Heart right ventricle (tissue), 16 donors: ENCODE measurements around the gene SPAG5. TPM values are rescaled to one million over a fixed set of nuclear protein-coding genes. Genes with fewer than 3 reads are reported as not detected.

Experiments used
- ATAC-seq, 8 donors: fragments of 200-7000 bp; cut with Tn5 transposase; one replicate each; pipeline ENCODE4 v1.9.1; 2020; ENCODE audit warnings: mild to moderate bottlenecking in 8 of 8, moderate library complexity in 8 of 8, moderate number of reproducible peaks in 1 of 8
- DNase-seq, 2 donors: peaks; one replicate each; pipeline ENCODE4 v3.0.0-alpha.2; 2020
- H3K27ac ChIP-seq, 10 donors: fragments of 200-600 bp; sonication (generic) in 2 of 10; one replicate each; pipeline versions ENCODE4 v1.5.0 to v1.8.0; 2020 to 2022; ENCODE audit warnings: mild to moderate bottlenecking in 3 of 10
- H3K27me3 ChIP-seq, 7 donors: fragments of 200-600 bp; one replicate each; pipeline ENCODE4 v1.8.0; 2021 to 2022; ENCODE audit warnings: mild to moderate bottlenecking in 2 of 7
- H3K36me3 ChIP-seq, 9 donors: fragments of 200-600 bp; sonication (generic) in 1 of 9; one replicate each; pipeline versions ENCODE4 v1.5.0 to v1.8.0; 2020 to 2022; ENCODE audit warnings: mild to moderate bottlenecking in 2 of 9
- H3K4me1 ChIP-seq, 9 donors: fragments of 200-600 bp; sonication (generic) in 1 of 9; one replicate each; pipeline versions ENCODE4 v1.5.0 to v1.8.0; 2020 to 2022; ENCODE audit warnings: mild to moderate bottlenecking in 4 of 9
- H3K4me3 ChIP-seq, 10 donors: fragments of 200-600 bp; sonication (generic) in 2 of 10; one replicate each; pipeline versions ENCODE4 v1.5.0 to v1.8.0; 2020 to 2022; ENCODE audit warnings: mild to moderate bottlenecking in 7 of 10, moderate library complexity in 2 of 10
- H3K9me3 ChIP-seq, 11 donors: fragments of 200-600 bp in 10 of 11; sonication (generic) in 2 of 11; one replicate each; pipeline versions ENCODE4 v1.5.0 to v1.8.0; 2013 to 2022; ENCODE audit warnings: mild to moderate bottlenecking in 2 of 11, control low read depth in 1 of 11, moderate library complexity in 1 of 11
- CTCF ChIP-seq, 9 donors: fragments of 200-600 bp; sonication (generic) in 2 of 9; IDR thresholded peaks; one replicate each; pipeline versions ENCODE4 v1.5.0 to v1.8.0; 2021 to 2022; ENCODE audit warnings: antibody characterized with exemption in 9 of 9, mild to moderate bottlenecking in 5 of 9, moderate library complexity in 1 of 9
- WGBS, 2 donors: extraction: QIAGEN DNeasy Blood & Tissue Kit; methylation state at CpG; one replicate each; pipeline ENCODE4 v1.1.7; 2013; ENCODE audit warnings: inconsistent platforms in 1 of 2; 5-methylcytosine and 5-hydroxymethylcytosine counted together
- intact Hi-C, 10 donors: fragments of 100-400 bp; cut with DNase I; formaldehyde crosslinking; loops; one replicate each; pipeline versions ENCODE4 v1.11.1 to v1.14.2; 2022
- polyA plus RNA-seq, 2 donors: library from polyadenylated mRNA; stranded (reverse); fragments of 200-250 nt; gene quantifications; one replicate each; pipeline ENCODE4 v1.2.3, GENCODE V29; 2013
- total RNA-seq, 10 donors: library from RNA; stranded (reverse); fragmentation: NEBNext Ultra II Directional in 3 of 10; extraction: Animal tissue kit (Norgen Biotek cat#: 25700) in 3 of 10; gene quantifications; one replicate each; pipeline versions ENCODE4 v1.2.1 to v1.2.4, GENCODE V29; 2021 to 2023
- donor health status: Arrhythmogenic right ventricular cardiomyopathy.
- donor health status: ischemic (EF 13 %, LVEDD 7.1; RV severe dilation, severe dysfunction).
- donor health status: healthy with polysubstance abuse.
- donor health status: DM: no; HTN: yes; CAD: no.
- donor health status: DM: no; HTN: no; CAD: no.
- donor health status: ischemic (EF 25% LVEDD 6.9; RV normal size, moderate dysfunction).
- donor health status: ischemic (EF 25% LVEDD 5.7; RV mildly dilated, moderate dysfunction).
- donor health status: healthy.
- donor health status: DM: yes; HTN: yes; CAD: no.
- donor health status: Ischemic cardiomyopathy.
- donor health status: ischemic (EF 35%, LVEDD 5.7; RV mildly dilated, moderate dysfunction).
- donor health status: nonischemic (EF 11% LVEDD 7.7; RV severe dilation, severe dysfunction).
- donor health status: DM: yes; HTN: yes; CAD: no.
- donor health status: PGD.
- donor health status: ischemic (EF 29% LVEDD 5.4; RV normal size, mild dysfunction).
- donor health status: nonischemic (EF 23%, LVEDD 6.1; RV moderate dilation, normal function).

SPAG5 gene
- total and polyA plus RNA-seq, 12 donors, result 0.55 to 6.5 (median 1.2) TPM

- Histone ChIP-seq H3K9me3 (no peaks in the 10 kb centered on the region), H3K27ac (no peak overlapping the region), H3K36me3 (no peaks in the 10 kb centered on the region), H3K27me3 (peaks cover 0 to 12% (median 4%) of the 10 kb centered on the region in 7 donors), H3K4me1 (no peaks in the 10 kb centered on the region), H3K4me3 (no peak overlapping the region)
- WGBS, 2 donors, result 79 to 84% methylated on average over 11 of the region's 11 CpGs
- intact Hi-C loops, result loop anchor here in 2 of 10 donors (5.0 kb wide), 1 partner anchor 38 kb away; no protein-coding TSS in a partner anchor
- TF ChIP-seq CTCF (IDR thresholded peaks at IDR 0.05), result no peak
- DNase-seq (no peak), ATAC-seq (no peak)
Observed at GRCh38 chr17:28534740-28535375, 64.0 kb downstream of the SPAG5 start.

GRCh38 chr17:28533091-28533807 is 65.6 kb downstream of the SPAG5 start:
- TF ChIP-seq CTCF (IDR thresholded peaks at IDR 0.05), result no peak
- DNase-seq, result no peak
- H3K4me3 ChIP-seq, result no peak overlapping the region
- no peak overlapping the region for H3K27ac ChIP-seq
- no peaks in the 10 kb centered on the region for H3K9me3 ChIP-seq
- H3K4me1 ChIP-seq, result no peaks in the 10 kb centered on the region
- WGBS, 2 donors, result 80 to 81% methylated on average over 16 of the region's 16 CpGs
- H3K36me3 ChIP-seq, result no peaks in the 10 kb centered on the region
- H3K27me3 ChIP-seq, result peaks cover 0 to 12% (median 4%) of the 10 kb centered on the region in 7 donors
- ATAC-seq, result no peak
- intact Hi-C loops, result no loop called here

- H3K4me3 ChIP-seq, result no peak overlapping the region
- no peak for ATAC-seq
- no peaks in the 10 kb centered on the region for H3K4me1 ChIP-seq
- 75% methylated on average over 7 of the region's 7 CpGs for WGBS, 2 donors
- no peak for DNase-seq
- no peak overlapping the region for H3K27ac ChIP-seq
- TF ChIP-seq CTCF (IDR thresholded peaks at IDR 0.05), result no peak
- H3K9me3 ChIP-seq, result no peaks in the 10 kb centered on the region
- intact Hi-C loops, result no loop called here
- H3K36me3 ChIP-seq, result no peaks in the 10 kb centered on the region
- peaks cover 0 to 12% (median 4%) of the 10 kb centered on the region in 7 donors for H3K27me3 ChIP-seq
Observed at GRCh38 chr17:28532050-28532960, 66.5 kb downstream of the SPAG5 start.

GRCh38 chr17:28530926-28531325 is 67.9 kb downstream of the SPAG5 start:
- no peak for DNase-seq
- H3K36me3 ChIP-seq, result no peaks in the 10 kb centered on the region
- H3K4me3 ChIP-seq, result no peak overlapping the region
- no peak for TF ChIP-seq CTCF (IDR thresholded peaks at IDR 0.05)
- no peaks in the 10 kb centered on the region for H3K9me3 ChIP-seq
- ATAC-seq, result no peak
- H3K4me1 ChIP-seq, result no peaks in the 10 kb centered on the region
- intact Hi-C loops, result no loop called here
- peaks cover 0 to 12% (median 4%) of the 10 kb centered on the region in 7 donors for H3K27me3 ChIP-seq
- H3K27ac ChIP-seq, result no peak overlapping the region
- WGBS, 2 donors, result 67 to 77% methylated on average over 7 of the region's 7 CpGs
